HCT116 (cell line): ENCODE results near the gene INAVA. TPM values are rescaled to one million over a fixed set of nuclear protein-coding genes. Genes with fewer than 3 reads are reported as not detected.

Experiments used
- ATAC-seq: fragments of 200-7000 bp; cut with Tn5 transposase; 2 replicates; pipeline ENCODE4 v1.9.1; 2020; ENCODE audit warnings: mild to moderate bottlenecking, moderate library complexity
- BruUV-seq: library from RNA; stranded (reverse); fragments of 400-500 nt; replicated peaks from 2 replicates; lab custom pipeline; 2021; lab: Mats Ljungman, UMichigan
- CTCF ChIA-PET: fragments of 300-600 bp; sonication (Branson Sonifier 250); formaldehyde crosslinking; loops from one replicate; lab custom pipeline; 2021; ENCODE audit warnings: antibody characterized with exemption; lab: Charles Lee
- POLR2A ChIA-PET: fragments of 300-600, 350-600 bp; sonication (Branson Sonifier 250); formaldehyde crosslinking; loops from one replicate; lab custom pipeline; 2021; ENCODE audit warnings: antibody characterized with exemption; lab: Charles Lee
- RAD21 ChIA-PET, 2 experiments: fragments of 300-600 bp; sonication (Branson Sonifier 250); formaldehyde crosslinking; loops; one replicate each; lab custom pipeline; 2023; ENCODE audit warnings: low total read pairs in 2 of 2; ENCODE audit not compliant: uncharacterized antibody in 2 of 2, unreplicated experiment in 2 of 2, low non-redundant PET in 1 of 2; lab: Charles Lee
- DNase-seq: peaks from one replicate; pipeline ENCODE4 v3.0.0-alpha.2; 2010; ENCODE audit warnings: low read depth, low spot score
- H2AFZ ChIP-seq: fragments of 200-600 bp; shearing (Covaris generic), sonication (generic); 2 replicates; pipeline ENCODE4 v1.6.1; 2017; ENCODE audit warnings: low read depth, mixed run types, mixed read lengths, antibody characterized with exemption, low read length; ENCODE audit not compliant: poor library complexity, severe bottlenecking
- H3K27ac ChIP-seq: 2 replicates; pipeline ENCODE4 v1.5.1; 2012; ENCODE audit warnings: low read depth, low read length
- H3K27me3 ChIP-seq: fragments of 200-600 bp; sonication (generic); 2 replicates; pipeline ENCODE4 v1.6.1; 2016; ENCODE audit warnings: mixed run types, low read length, mixed read lengths; ENCODE audit not compliant: insufficient read depth
- H3K36me3 ChIP-seq, 2 experiments: fragments of 200-500 bp in 1 of 2; fragments of 200-600 bp in 1 of 2; sonication (Bioruptor generic) in 1 of 2; sonication (generic) in 1 of 2; 2 replicates each; pipeline versions ENCODE4 v1.5.1 to v1.6.1; 2014 to 2016; ENCODE audit warnings: low read length in 2 of 2, inconsistent platforms in 1 of 2, mixed read lengths in 1 of 2, mixed run types in 1 of 2; ENCODE audit not compliant: insufficient read depth in 2 of 2, control insufficient read depth in 1 of 2
- H3K4me1 ChIP-seq, 2 experiments: fragments of 200-600 bp in 1 of 2; sonication (generic) in 1 of 2; 2 replicates each; pipeline versions ENCODE4 v1.5.1 to v1.6.1; 2012 to 2017; ENCODE audit warnings: low read length in 2 of 2, inconsistent platforms in 1 of 2, mild to moderate bottlenecking in 1 of 2, mixed read lengths in 1 of 2, mixed run types in 1 of 2, moderate library complexity in 1 of 2; ENCODE audit not compliant: insufficient read depth in 2 of 2, control insufficient read depth in 1 of 2
- H3K4me2 ChIP-seq: fragments of 200-600 bp; sonication (generic); 2 replicates; pipeline ENCODE4 v1.6.1; 2017; ENCODE audit warnings: mixed run types, low read length, mixed read lengths
- H3K4me3 ChIP-seq, 2 experiments: fragments of 200-600 bp in 1 of 2; sonication (generic) in 1 of 2; replicated peaks in 1 of 2; 2 replicates each; pipeline ENCODE4 v1.5.1; 2011 to 2016; ENCODE audit warnings: low read length in 2 of 2, control low read depth in 1 of 2, low read depth in 1 of 2, mild to moderate bottlenecking in 1 of 2, mixed read lengths in 1 of 2, mixed run types in 1 of 2
- H3K79me2 ChIP-seq: fragments of 200-600 bp; sonication (generic); 2 replicates; pipeline ENCODE4 v1.6.1; 2017; ENCODE audit warnings: mild to moderate bottlenecking, mixed run types, low read length, moderate library complexity, mixed read lengths; ENCODE audit not compliant: insufficient read depth
- H3K9ac ChIP-seq: fragments of 200-600 bp; sonication (generic); 2 replicates; pipeline ENCODE4 v1.6.1; 2016; ENCODE audit warnings: low read length, mixed read lengths
- H3K9me2 ChIP-seq: fragments of 200-600 bp; sonication (generic), shearing (Covaris generic); 2 replicates; pipeline ENCODE4 v1.6.1; 2017; ENCODE audit warnings: mixed run types, mild to moderate bottlenecking, moderate library complexity; ENCODE audit not compliant: insufficient read depth
- H3K9me3 ChIP-seq, 2 experiments: fragments of 200-500 bp in 1 of 2; fragments of 200-600 bp in 1 of 2; sonication (Bioruptor generic) in 1 of 2; sonication (generic) in 1 of 2; 2 replicates each; pipeline ENCODE4 v1.6.1; 2014 to 2017; ENCODE audit warnings: low read length in 2 of 2, mixed read lengths in 2 of 2, inconsistent platforms in 1 of 2, low read depth in 1 of 2, mild to moderate bottlenecking in 1 of 2, mixed run types in 1 of 2, moderate library complexity in 1 of 2; ENCODE audit not compliant: control insufficient read depth in 1 of 2, insufficient read depth in 1 of 2
- H4K20me1 ChIP-seq: fragments of 200-600 bp; sonication (generic), shearing (Covaris generic); 2 replicates; pipeline ENCODE4 v1.6.1; 2017; ENCODE audit warnings: mixed run types, mild to moderate bottlenecking, moderate library complexity; ENCODE audit not compliant: insufficient read depth
- CBX3 ChIP-seq: IDR thresholded peaks from 2 replicates; pipeline ENCODE4 v1.6.1; 2012; ENCODE audit warnings: low read depth
- EZH2 ChIP-seq: fragments of 200-600 bp; sonication (generic); IDR thresholded peaks from 2 replicates; pipeline ENCODE4 v1.6.1; 2017; ENCODE audit warnings: antibody characterized with exemption, mixed run types
- POLR2AphosphoS5 ChIP-seq: IDR thresholded peaks from 2 replicates; pipeline ENCODE4 v1.6.1; 2011; ENCODE audit warnings: mild to moderate bottlenecking, low read depth, low read length, moderate library complexity
- SIN3A ChIP-seq: IDR thresholded peaks from 2 replicates; pipeline ENCODE4 v1.6.1; 2012; ENCODE audit warnings: low read depth
- SP1 ChIP-seq: IDR thresholded peaks from 2 replicates; pipeline ENCODE4 v1.6.1; 2012; ENCODE audit warnings: low read depth
- TCF7L2 ChIP-seq: IDR thresholded peaks from 2 replicates; pipeline ENCODE4 v1.7.0; 2011; ENCODE audit warnings: borderline replicate concordance, inconsistent platforms; ENCODE audit not compliant: insufficient read depth, insufficient read length; ENCODE audit errors: extremely low read depth
- YY1 ChIP-seq: IDR thresholded peaks from 2 replicates; pipeline ENCODE4 v1.6.1; 2011; ENCODE audit warnings: low read length, low read depth, moderate library complexity, mild to moderate bottlenecking; ENCODE audit not compliant: insufficient replicate concordance; ENCODE audit errors: extremely low read depth
- ZNF274 ChIP-seq: fragments of 200-500 bp; sonication (Bioruptor generic); IDR thresholded peaks from 2 replicates; pipeline ENCODE4 v1.6.1; 2014; ENCODE audit warnings: mild to moderate bottlenecking, low read depth, low read length, inconsistent platforms
- intact Hi-C: fragments of 100-400 bp; cut with micrococcal nuclease; formaldehyde crosslinking; loops from 2 replicates; pipeline ENCODE4 v1.10.0; 2022
- total RNA-seq: library from RNA; stranded (reverse); gene quantifications from one replicate; pipeline ENCODE4 v1.2.1, GENCODE V29; 2021; ENCODE audit not compliant: unreplicated experiment
- TF ChIP-seq, protein P1 (sequence below): IDR thresholded peaks from 2 replicates; pipeline ENCODE4 v1.6.1; 2011; ENCODE audit warnings: mild to moderate bottlenecking, low read length, moderate library complexity; ENCODE audit not compliant: insufficient replicate concordance; ENCODE audit errors: extremely low read depth

The INAVA gene
- total RNA-seq, 1 experiment from 2014 or later: 18.8 TPM

DNA sequence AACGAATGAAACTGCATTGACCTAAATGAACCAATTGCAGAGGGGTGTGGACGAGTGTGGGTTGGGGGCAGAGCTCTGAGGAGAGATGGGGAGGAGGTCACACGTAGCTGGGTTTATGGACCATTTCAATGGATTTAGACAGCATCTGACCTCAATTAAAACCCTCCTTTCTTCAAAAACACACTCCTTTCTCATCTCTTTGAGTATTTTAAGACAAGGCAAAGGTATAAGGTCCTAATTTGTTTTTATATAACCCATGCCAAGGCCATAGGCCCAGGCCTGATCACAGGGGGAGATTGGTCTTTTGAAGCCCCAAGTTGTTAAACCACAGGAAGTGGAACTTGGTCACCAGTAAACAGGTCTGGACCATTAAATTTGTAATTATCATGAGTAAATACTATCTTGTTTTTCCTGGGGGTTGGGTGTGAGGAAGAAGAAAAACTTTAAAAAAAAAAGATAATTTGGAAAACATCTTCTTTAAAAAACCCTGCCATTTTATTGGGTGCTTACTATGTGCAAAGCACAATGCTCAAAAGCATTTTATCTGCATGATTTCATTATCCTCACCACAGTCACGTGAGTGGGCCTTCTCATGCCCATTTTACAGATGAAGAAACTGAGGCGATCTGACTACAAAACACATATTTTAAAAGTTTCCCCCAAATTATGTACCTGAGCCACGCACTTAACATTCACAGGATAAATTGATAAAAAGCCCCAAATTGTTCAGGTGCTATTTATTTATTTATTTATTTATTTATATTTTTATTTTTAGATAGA is 8.9 kb upstream of the INAVA start:
- DNase-seq (no peak), ATAC-seq (no peak)
- CTCF ChIA-PET: no interaction called here
- H3K4me1 ChIP-seq: peaks cover 3 to 11% of the 10 kb centered on the region in 2 experiments; a peak in 3 of 4 replicates
- no peaks in the 10 kb centered on the region for H3K9me3 ChIP-seq
- no peak overlapping the region for H3K27ac ChIP-seq
- H3K27me3 ChIP-seq: no peaks in the 10 kb centered on the region
- POLR2A ChIA-PET: no interaction called here
- BruUV-seq: no TSS peak
- H2AFZ ChIP-seq: no peak overlapping the region
- no peak overlapping the region for H3K4me3 ChIP-seq
- H3K36me3 ChIP-seq: no peaks in the 10 kb centered on the region
- H3K79me2 ChIP-seq: no peaks in the 10 kb centered on the region
- intact Hi-C loops: no loop called here
- TF ChIP-seq TCF7L2 (no peak), EZH2 (no peak), YY1 (no peak), SP1 (no peak), POLR2AphosphoS5 (no peak), ZNF274 (no peak), CBX3 (no peak), SIN3A (no peak)
- TF ChIP-seq, protein P1, sequence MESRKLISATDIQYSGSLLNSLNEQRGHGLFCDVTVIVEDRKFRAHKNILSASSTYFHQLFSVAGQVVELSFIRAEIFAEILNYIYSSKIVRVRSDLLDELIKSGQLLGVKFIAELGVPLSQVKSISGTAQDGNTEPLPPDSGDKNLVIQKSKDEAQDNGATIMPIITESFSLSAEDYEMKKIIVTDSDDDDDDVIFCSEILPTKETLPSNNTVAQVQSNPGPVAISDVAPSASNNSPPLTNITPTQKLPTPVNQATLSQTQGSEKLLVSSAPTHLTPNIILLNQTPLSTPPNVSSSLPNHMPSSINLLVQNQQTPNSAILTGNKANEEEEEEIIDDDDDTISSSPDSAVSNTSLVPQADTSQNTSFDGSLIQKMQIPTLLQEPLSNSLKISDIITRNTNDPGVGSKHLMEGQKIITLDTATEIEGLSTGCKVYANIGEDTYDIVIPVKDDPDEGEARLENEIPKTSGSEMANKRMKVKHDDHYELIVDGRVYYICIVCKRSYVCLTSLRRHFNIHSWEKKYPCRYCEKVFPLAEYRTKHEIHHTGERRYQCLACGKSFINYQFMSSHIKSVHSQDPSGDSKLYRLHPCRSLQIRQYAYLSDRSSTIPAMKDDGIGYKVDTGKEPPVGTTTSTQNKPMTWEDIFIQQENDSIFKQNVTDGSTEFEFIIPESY: no peak
- no peak overlapping the region for H3K4me2 ChIP-seq
- no peaks in the 10 kb centered on the region for H4K20me1 ChIP-seq
- no peaks in the 10 kb centered on the region for H3K9me2 ChIP-seq
- H3K9ac ChIP-seq: no peak overlapping the region
- RAD21 ChIA-PET: no interaction called here
